ENCODE data around the gene MBIP.

The MBIP gene

DNA sequence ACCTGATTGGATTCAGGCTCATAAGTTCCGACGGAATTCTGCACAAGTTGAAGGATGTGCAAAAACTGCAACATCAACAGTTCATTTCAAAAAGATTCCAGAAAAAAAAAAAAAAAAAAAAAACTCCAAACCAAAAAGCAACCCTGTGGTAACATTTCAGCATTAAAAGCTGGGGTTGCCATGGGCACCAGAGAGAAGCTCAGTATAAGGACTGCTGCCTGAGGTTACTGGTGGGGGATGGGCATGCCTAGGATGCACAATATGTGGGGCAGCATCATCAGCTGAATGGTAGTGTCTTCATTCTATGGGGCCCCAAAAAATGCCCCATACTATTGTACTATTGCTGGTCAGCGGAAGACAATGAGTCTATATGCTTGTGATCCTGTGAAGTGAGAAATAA is 44.7 kb downstream of the MBIP start:
- TF ChIP-seq ZNF70 (CRISPR knock-in tag; IDR thresholded peaks at IDR 0.05) (no peak), ISL1 (CRISPR knock-in tag; IDR thresholded peaks at IDR 0.05) (no peak), PPARA (CRISPR knock-in tag; IDR thresholded peaks at IDR 0.05; ENCODE audit: borderline replicate concordance) (no peak), TSHZ2 (CRISPR knock-in tag; IDR thresholded peaks at IDR 0.05) (no peak), ZNF8 (CRISPR knock-in tag; IDR thresholded peaks at IDR 0.05) (no peak), OSR1 (CRISPR knock-in tag; IDR thresholded peaks at IDR 0.05) (no peak)
- TF ChIP-seq, protein P1, sequence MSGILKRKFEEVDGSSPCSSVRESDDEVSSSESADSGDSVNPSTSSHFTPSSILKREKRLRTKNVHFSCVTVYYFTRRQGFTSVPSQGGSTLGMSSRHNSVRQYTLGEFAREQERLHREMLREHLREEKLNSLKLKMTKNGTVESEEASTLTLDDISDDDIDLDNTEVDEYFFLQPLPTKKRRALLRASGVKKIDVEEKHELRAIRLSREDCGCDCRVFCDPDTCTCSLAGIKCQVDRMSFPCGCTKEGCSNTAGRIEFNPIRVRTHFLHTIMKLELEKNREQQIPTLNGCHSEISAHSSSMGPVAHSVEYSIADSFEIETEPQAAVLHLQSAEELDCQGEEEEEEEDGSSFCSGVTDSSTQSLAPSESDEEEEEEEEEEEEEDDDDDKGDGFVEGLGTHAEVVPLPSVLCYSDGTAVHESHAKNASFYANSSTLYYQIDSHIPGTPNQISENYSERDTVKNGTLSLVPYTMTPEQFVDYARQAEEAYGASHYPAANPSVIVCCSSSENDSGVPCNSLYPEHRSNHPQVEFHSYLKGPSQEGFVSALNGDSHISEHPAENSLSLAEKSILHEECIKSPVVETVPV (CRISPR knock-in tag; IDR thresholded peaks at IDR 0.05) = no peak
- TF ChIP-seq, protein P2, sequence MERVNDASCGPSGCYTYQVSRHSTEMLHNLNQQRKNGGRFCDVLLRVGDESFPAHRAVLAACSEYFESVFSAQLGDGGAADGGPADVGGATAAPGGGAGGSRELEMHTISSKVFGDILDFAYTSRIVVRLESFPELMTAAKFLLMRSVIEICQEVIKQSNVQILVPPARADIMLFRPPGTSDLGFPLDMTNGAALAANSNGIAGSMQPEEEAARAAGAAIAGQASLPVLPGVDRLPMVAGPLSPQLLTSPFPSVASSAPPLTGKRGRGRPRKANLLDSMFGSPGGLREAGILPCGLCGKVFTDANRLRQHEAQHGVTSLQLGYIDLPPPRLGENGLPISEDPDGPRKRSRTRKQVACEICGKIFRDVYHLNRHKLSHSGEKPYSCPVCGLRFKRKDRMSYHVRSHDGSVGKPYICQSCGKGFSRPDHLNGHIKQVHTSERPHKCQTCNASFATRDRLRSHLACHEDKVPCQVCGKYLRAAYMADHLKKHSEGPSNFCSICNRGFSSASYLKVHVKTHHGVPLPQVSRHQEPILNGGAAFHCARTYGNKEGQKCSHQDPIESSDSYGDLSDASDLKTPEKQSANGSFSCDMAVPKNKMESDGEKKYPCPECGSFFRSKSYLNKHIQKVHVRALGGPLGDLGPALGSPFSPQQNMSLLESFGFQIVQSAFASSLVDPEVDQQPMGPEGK (CRISPR knock-in tag; IDR thresholded peaks at IDR 0.05; ENCODE audit: borderline replicate concordance) = no peak
- TF ChIP-seq, protein P3, sequence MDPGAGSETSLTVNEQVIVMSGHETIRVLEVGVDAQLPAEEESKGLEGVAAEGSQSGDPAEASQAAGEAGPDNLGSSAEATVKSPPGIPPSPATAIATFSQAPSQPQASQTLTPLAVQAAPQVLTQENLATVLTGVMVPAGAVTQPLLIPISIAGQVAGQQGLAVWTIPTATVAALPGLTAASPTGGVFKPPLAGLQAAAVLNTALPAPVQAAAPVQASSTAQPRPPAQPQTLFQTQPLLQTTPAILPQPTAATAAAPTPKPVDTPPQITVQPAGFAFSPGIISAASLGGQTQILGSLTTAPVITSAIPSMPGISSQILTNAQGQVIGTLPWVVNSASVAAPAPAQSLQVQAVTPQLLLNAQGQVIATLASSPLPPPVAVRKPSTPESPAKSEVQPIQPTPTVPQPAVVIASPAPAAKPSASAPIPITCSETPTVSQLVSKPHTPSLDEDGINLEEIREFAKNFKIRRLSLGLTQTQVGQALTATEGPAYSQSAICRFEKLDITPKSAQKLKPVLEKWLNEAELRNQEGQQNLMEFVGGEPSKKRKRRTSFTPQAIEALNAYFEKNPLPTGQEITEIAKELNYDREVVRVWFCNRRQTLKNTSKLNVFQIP (CRISPR knock-in tag; IDR thresholded peaks at IDR 0.05; ENCODE audit: borderline replicate concordance, low read depth) = no peak
- TF ChIP-seq, protein P4, sequence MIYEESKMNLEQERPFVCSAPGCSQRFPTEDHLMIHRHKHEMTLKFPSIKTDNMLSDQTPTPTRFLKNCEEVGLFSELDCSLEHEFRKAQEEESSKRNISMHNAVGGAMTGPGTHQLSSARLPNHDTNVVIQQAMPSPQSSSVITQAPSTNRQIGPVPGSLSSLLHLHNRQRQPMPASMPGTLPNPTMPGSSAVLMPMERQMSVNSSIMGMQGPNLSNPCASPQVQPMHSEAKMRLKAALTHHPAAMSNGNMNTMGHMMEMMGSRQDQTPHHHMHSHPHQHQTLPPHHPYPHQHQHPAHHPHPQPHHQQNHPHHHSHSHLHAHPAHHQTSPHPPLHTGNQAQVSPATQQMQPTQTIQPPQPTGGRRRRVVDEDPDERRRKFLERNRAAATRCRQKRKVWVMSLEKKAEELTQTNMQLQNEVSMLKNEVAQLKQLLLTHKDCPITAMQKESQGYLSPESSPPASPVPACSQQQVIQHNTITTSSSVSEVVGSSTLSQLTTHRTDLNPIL (CRISPR knock-in tag; IDR thresholded peaks at IDR 0.05; ENCODE audit: low read depth) = no peak
- ATAC-seq = no peak

GRCh38 chr14:36271939-36272907 is 48.2 kb downstream of the MBIP start:
- TF ChIP-seq ZNF8 (CRISPR knock-in tag; IDR thresholded peaks at IDR 0.05) (no peak), ZC3H10 (CRISPR knock-in tag; IDR thresholded peaks at IDR 0.05) (no peak), OSR1 (CRISPR knock-in tag; IDR thresholded peaks at IDR 0.05) (no peak), ZFP30 (CRISPR knock-in tag; IDR thresholded peaks at IDR 0.05) (no peak), TOX (CRISPR knock-in tag; IDR thresholded peaks at IDR 0.05; ENCODE audit: borderline replicate concordance) (no peak), PPARA (CRISPR knock-in tag; IDR thresholded peaks at IDR 0.05; ENCODE audit: borderline replicate concordance) (no peak), RARB (CRISPR knock-in tag; IDR thresholded peaks at IDR 0.05) (no peak), ZFP3 (CRISPR knock-in tag; IDR thresholded peaks at IDR 0.05) (no peak), CSDC2 (CRISPR knock-in tag; IDR thresholded peaks at IDR 0.05) (no peak), ARNTL (CRISPR knock-in tag; IDR thresholded peaks at IDR 0.05; ENCODE audit: borderline replicate concordance, low read depth) (no peak), ZNF70 (CRISPR knock-in tag; IDR thresholded peaks at IDR 0.05) (no peak), ESRRG (CRISPR knock-in tag; IDR thresholded peaks at IDR 0.05) (no peak), GLIS3 (CRISPR knock-in tag; IDR thresholded peaks at IDR 0.05) (no peak), TCF4 (CRISPR knock-in tag; IDR thresholded peaks at IDR 0.05; ENCODE audit: borderline replicate concordance) (no peak), TSHZ2 (CRISPR knock-in tag; IDR thresholded peaks at IDR 0.05) (no peak), SNAI2 (CRISPR knock-in tag; IDR thresholded peaks at IDR 0.05) (no peak)
- TF ChIP-seq, protein P3 (CRISPR knock-in tag; IDR thresholded peaks at IDR 0.05; ENCODE audit: borderline replicate concordance, low read depth) = no peak
- TF ChIP-seq, protein P4 (CRISPR knock-in tag; IDR thresholded peaks at IDR 0.05; ENCODE audit: low read depth) = no peak
- peak; percentile 57 for ATAC-seq
